Measurements from ENCODE around the gene LARP4B. TPM values are rescaled to one million over a fixed set of nuclear protein-coding genes. Genes with fewer than 3 reads are reported as not detected.

LARP4B gene
- total RNA-seq, 4 donors from 2014 or later = 24.9 to 47.5 (median 35.2) TPM

DNA sequence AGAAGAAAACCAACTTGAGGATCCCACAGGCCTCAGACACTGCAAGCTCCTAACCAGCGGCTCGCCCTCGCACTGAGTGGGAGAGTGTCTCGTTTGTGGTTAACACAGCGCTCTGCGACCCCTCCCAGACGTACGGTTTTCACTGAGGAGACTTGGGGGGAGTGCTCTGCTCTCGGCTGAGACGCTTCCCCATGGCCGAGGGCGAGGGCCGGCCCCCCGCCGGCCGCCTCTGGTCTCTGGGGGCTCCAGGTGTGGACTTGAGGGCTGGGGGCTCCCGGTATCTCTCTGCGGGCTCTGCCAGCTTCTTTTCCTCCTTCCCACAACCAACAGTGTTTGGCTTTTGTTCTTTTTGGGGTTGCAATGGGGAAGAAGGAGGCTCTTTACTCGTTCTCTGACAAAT, 118.7 kb downstream of the LARP4B start:
- no peak for ATAC-seq
- H3K36me3 ChIP-seq = peaks cover 0 to 100% of the 10 kb centered on the region in 2 donors
- no peak overlapping the region for H3K27ac ChIP-seq
- WGBS, 2 donors (ENCODE audit: low coverage in 1 of 2) = 89 to 90% methylated on average over 1 to 5 of the region's 19 CpGs
- TF ChIP-seq, protein P1, sequence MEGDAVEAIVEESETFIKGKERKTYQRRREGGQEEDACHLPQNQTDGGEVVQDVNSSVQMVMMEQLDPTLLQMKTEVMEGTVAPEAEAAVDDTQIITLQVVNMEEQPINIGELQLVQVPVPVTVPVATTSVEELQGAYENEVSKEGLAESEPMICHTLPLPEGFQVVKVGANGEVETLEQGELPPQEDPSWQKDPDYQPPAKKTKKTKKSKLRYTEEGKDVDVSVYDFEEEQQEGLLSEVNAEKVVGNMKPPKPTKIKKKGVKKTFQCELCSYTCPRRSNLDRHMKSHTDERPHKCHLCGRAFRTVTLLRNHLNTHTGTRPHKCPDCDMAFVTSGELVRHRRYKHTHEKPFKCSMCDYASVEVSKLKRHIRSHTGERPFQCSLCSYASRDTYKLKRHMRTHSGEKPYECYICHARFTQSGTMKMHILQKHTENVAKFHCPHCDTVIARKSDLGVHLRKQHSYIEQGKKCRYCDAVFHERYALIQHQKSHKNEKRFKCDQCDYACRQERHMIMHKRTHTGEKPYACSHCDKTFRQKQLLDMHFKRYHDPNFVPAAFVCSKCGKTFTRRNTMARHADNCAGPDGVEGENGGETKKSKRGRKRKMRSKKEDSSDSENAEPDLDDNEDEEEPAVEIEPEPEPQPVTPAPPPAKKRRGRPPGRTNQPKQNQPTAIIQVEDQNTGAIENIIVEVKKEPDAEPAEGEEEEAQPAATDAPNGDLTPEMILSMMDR (IDR thresholded peaks at IDR 0.05) = no peak
- no peak for TF ChIP-seq POLR2AphosphoS5 (IDR thresholded peaks at IDR 0.05)
- no peak for TF ChIP-seq EP300 (IDR thresholded peaks at IDR 0.05)
- TF ChIP-seq POLR2A (IDR thresholded peaks at IDR 0.05) = no peak
- no peaks in the 10 kb centered on the region for H3K9me3 ChIP-seq
- no peaks in the 10 kb centered on the region for H3K4me1 ChIP-seq
- H3K4me3 ChIP-seq = no peak overlapping the region
- H3K27me3 ChIP-seq = no peaks in the 10 kb centered on the region

DNA sequence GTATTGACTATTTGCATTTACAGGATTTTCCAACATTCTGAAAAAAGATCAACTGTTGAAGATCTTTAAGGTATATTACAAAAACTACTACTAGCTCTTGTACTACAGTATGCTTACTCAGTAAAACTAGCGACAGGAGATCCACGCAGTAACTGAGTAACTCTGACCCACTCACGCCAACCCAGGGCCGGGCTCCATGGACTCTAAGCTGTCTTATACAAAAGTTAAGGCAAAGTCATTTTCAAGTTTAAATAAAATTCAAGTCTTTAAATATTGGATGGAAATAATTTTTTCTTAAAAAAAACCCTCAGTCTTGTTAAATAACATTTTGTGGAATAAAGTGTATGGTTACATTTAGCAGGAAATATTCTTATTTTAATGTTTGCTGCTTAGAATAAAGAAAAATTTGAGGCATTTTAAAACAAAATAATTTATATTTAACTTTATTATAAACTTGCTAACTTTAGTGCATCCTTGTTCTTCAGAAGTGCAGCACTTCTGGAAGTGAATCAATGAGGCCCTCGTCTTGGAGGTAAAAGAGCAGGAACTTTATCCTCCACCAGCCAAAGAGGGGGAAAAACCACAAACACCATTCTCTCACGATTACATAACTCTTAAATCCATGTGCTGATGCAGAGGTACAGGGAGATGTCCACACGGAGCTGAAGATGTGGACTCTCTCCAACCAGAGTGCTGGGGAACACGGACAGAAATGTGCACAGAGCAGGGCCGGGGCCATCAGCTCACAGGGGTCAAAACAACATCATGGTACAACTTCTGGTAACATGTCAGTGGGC, 119.9 kb downstream of the LARP4B start:
- no peaks in the 10 kb centered on the region for H3K4me1 ChIP-seq
- no peak for ATAC-seq
- H3K27me3 ChIP-seq = no peaks in the 10 kb centered on the region
- no peak for TF ChIP-seq POLR2AphosphoS5 (IDR thresholded peaks at IDR 0.05)
- TF ChIP-seq, protein P1 (IDR thresholded peaks at IDR 0.05) = no peak
- TF ChIP-seq POLR2A (IDR thresholded peaks at IDR 0.05) = no peak
- no peak for TF ChIP-seq EP300 (IDR thresholded peaks at IDR 0.05)
- no peak overlapping the region for H3K27ac ChIP-seq
- no peak overlapping the region for H3K4me3 ChIP-seq
- WGBS, 2 donors (ENCODE audit: low coverage in 1 of 2) = 75 to 78% methylated on average over 6 to 9 of the region's 9 CpGs
- H3K9me3 ChIP-seq = no peaks in the 10 kb centered on the region
- H3K36me3 ChIP-seq = peaks cover 0 to 100% of the 10 kb centered on the region in 2 donors

DNA sequence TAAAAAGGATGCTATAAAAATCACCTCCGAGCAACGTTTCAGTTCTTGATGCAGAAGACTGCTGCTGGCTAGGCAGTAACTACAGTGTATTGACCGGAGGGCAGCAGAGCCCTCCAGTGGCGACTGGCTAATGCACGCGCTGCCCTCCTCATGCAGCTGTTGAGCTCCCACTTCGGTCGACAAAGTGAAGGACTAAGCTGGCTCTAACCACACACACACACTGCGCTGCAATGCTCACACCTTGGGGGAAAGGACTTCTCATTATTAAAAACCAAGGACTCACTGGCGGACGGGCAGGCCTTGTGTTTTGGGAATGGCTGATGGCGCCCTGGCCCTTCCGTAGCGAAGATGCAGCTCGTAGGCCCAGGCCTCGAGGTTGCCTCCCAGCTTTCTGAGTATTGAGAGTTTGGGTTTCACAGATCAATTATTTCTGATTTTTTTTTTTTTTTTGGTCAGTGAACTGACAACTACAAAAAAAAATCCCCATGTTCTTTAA, 121.1 kb downstream of the LARP4B start:
- Histone ChIP-seq H3K4me3 (no peak overlapping the region), H3K36me3 (peaks cover 0 to 96% of the 10 kb centered on the region in 2 donors), H3K9me3 (no peaks in the 10 kb centered on the region), H3K27ac (no peak overlapping the region), H3K4me1 (no peaks in the 10 kb centered on the region), H3K27me3 (no peaks in the 10 kb centered on the region)
- TF ChIP-seq POLR2A (IDR thresholded peaks at IDR 0.05) = no peak
- no peak for TF ChIP-seq POLR2AphosphoS5 (IDR thresholded peaks at IDR 0.05)
- TF ChIP-seq, protein P1 (IDR thresholded peaks at IDR 0.05) = peak in 3 of 4 experiments; percentile 15 to 45 (median 27)
- no peak for TF ChIP-seq EP300 (IDR thresholded peaks at IDR 0.05)
- WGBS, 2 donors (ENCODE audit: low coverage in 1 of 2) = 50 to 77% methylated on average over 7 to 11 of the region's 16 CpGs
- ATAC-seq = no peak

DNA sequence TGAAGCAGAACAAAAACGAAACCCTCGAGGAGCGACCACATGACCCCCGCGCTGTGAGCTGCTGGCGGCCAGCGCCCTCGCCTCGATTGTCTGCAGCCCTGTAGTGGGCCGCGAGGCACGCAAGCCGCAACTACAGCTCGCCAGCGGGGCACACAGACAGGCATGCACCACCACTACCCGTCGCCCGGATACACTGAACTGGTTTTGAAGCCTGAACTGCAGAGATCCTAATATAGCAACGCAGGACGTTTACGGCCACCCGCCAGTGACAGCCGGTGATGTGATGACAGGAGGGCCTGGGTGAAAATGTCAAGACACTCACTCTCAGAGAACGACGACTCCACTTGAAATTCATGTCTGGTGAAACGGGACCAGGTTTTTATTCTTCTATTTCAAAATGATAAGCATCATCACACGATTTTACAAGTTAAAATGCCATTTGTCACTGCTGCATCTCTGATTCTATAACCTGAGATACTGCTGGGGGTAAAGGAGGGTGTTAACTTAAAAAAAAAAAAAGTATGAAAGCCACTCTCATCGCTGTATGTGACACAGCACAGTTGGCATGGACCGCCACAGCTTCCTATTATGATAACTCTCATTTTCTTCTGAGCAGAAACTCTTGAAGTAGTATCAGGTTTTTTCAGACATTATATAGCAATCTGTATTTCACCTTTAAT, 121.7 kb downstream of the LARP4B start:
- H3K27ac ChIP-seq = no peak overlapping the region
- no peak for TF ChIP-seq POLR2AphosphoS5 (IDR thresholded peaks at IDR 0.05)
- TF ChIP-seq EP300 (IDR thresholded peaks at IDR 0.05) = no peak
- TF ChIP-seq POLR2A (IDR thresholded peaks at IDR 0.05) = no peak
- TF ChIP-seq, protein P1 (IDR thresholded peaks at IDR 0.05) = no peak
- H3K27me3 ChIP-seq = no peaks in the 10 kb centered on the region
- 87% methylated on average over 14 to 26 of the region's 29 CpGs for WGBS, 2 donors (ENCODE audit: low coverage in 1 of 2)
- ATAC-seq = no peak
- no peaks in the 10 kb centered on the region for H3K9me3 ChIP-seq
- peaks cover 0 to 2% (median 0%) of the 10 kb centered on the region in 3 donors for H3K4me1 ChIP-seq
- H3K36me3 ChIP-seq = peaks cover 0 to 90% of the 10 kb centered on the region in 2 donors
- H3K4me3 ChIP-seq = no peak overlapping the region

All from gastroesophageal sphincter (tissue), 4 donors.